ENCODE results near the gene FRMD3. TPM values are rescaled to one million over a fixed set of nuclear protein-coding genes. Genes with fewer than 3 reads are reported as not detected.

FRMD3 gene
- total and polyA plus RNA-seq, 2 donors (not counting 3 experiments of a cell fraction or from before 2014, with no cell fraction given) = 3.0 to 6.1 TPM

DNA sequence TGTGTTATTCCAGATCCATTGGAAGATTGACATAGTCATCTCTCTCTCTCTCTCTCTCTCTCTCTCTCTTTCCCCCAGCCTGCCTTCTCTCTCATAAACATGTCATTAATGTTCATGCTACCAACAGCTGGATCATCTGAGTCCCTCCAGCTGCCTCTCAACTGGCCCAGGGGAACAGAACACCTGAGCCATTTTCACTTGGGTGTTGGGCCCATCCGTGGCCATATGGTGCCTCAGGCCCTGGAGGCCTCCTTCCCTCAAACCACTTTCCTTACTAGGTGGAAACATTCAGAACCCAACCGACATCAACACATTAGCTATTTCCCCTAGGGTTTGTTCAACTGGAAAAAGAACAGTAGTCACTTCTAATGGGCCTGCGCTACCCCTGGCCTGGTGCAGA, 196.2 kb downstream of the FRMD3 start:
- CTCF ChIA-PET = interaction anchor here (0.9 to 6.8 kb wide), 3 partner anchors 8 to 912 kb away, joined by 3 to 58 read pairs (median 10); no protein-coding TSS in a partner anchor
- no peak overlapping the region for H2AFZ ChIP-seq (ENCODE audit: low read depth, low read length)
- H3K9me1 ChIP-seq (replicated peaks; ENCODE audit: control insufficient read depth, extremely low read depth, insufficient read depth, low read length) = no peaks in the 10 kb centered on the region
- BruUV-seq (replicated peaks) = no TSS peak
- DNase-seq (ENCODE audit: low read depth, low spot score) (no peak), FAIRE-seq (no peak)
- H4K20me1 ChIP-seq (replicated peaks; ENCODE audit: control insufficient read depth, extremely low read depth, insufficient read depth, low read length) = no peaks in the 10 kb centered on the region
- H3K27me3 ChIP-seq (ENCODE audit: control insufficient read depth in 2 of 2, insufficient read depth in 2 of 2, low read length in 2 of 2) = no peaks in the 10 kb centered on the region
- intact Hi-C loops (cut with micrococcal nuclease) (no loop called here), dilution Hi-C loops (cut with MboI; ENCODE audit: extremely low pct_ligation_motif_present, low sequenced_read_pairs) (no loop called here)
- H3K9ac ChIP-seq (replicated peaks; ENCODE audit: extremely low read depth, insufficient read depth, low read length) = no peak overlapping the region
- H3K9me3 ChIP-seq (replicated peaks; ENCODE audit: control insufficient read depth, insufficient read depth, low read length) = no peaks in the 10 kb centered on the region
- POLR2A ChIA-PET = no interaction called here
- H3K27ac ChIP-seq (ENCODE audit: insufficient read depth, low read depth, low read length) = no peak overlapping the region
- TF ChIP-seq, protein P1, sequence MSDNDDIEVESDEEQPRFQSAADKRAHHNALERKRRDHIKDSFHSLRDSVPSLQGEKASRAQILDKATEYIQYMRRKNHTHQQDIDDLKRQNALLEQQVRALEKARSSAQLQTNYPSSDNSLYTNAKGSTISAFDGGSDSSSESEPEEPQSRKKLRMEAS (IDR thresholded peaks at IDR 0.05; ENCODE audit: insufficient read depth, insufficient read length) = no peak
- no peak for TF ChIP-seq FOS (IDR thresholded peaks at IDR 0.05; ENCODE audit: borderline replicate concordance, insufficient read depth, low read length)
- TF ChIP-seq POLR2AphosphoS5 (IDR thresholded peaks at IDR 0.05; ENCODE audit: insufficient read depth, low read depth, low read length) = no peak
- TF ChIP-seq MYC (IDR thresholded peaks at IDR 0.05; ENCODE audit: low read depth, low read length) = no peak
- no peak for TF ChIP-seq EZH2 (IDR thresholded peaks at IDR 0.05; ENCODE audit: borderline replicate concordance, low read depth, low read length, severe bottlenecking)
- TF ChIP-seq GATA2 (IDR thresholded peaks at IDR 0.05; ENCODE audit: insufficient read depth, insufficient read length, low read depth, low read length) = no peak
- TF ChIP-seq, protein P2, sequence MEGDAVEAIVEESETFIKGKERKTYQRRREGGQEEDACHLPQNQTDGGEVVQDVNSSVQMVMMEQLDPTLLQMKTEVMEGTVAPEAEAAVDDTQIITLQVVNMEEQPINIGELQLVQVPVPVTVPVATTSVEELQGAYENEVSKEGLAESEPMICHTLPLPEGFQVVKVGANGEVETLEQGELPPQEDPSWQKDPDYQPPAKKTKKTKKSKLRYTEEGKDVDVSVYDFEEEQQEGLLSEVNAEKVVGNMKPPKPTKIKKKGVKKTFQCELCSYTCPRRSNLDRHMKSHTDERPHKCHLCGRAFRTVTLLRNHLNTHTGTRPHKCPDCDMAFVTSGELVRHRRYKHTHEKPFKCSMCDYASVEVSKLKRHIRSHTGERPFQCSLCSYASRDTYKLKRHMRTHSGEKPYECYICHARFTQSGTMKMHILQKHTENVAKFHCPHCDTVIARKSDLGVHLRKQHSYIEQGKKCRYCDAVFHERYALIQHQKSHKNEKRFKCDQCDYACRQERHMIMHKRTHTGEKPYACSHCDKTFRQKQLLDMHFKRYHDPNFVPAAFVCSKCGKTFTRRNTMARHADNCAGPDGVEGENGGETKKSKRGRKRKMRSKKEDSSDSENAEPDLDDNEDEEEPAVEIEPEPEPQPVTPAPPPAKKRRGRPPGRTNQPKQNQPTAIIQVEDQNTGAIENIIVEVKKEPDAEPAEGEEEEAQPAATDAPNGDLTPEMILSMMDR (IDR thresholded peaks at IDR 0.05; ENCODE audit: extremely low read depth in 1 of 2, insufficient read depth in 1 of 2, low read depth in 1 of 2, low read length in 2 of 2) = no peak
- TF ChIP-seq POLR2A (IDR thresholded peaks at IDR 0.05; ENCODE audit: low read depth, low read length) = no peak
- no peak for TF ChIP-seq JUN (IDR thresholded peaks at IDR 0.05; ENCODE audit: borderline replicate concordance, insufficient read depth, insufficient read length, low read depth)
- no peaks in the 10 kb centered on the region for H3K4me1 ChIP-seq (ENCODE audit: control insufficient read depth, extremely low read depth, insufficient read depth, low read length)
- no peak overlapping the region for H3K4me2 ChIP-seq (ENCODE audit: insufficient read depth, low read length)
- H3K36me3 ChIP-seq (ENCODE audit: control insufficient read depth in 2 of 2, extremely low read depth in 1 of 2, insufficient read depth in 2 of 2, low read length in 2 of 2) = no peaks in the 10 kb centered on the region
- H3K79me2 ChIP-seq (ENCODE audit: control insufficient read depth, insufficient read depth, low read length) = no peaks in the 10 kb centered on the region
- no peak overlapping the region for H3K4me3 ChIP-seq (replicated peaks in 1 of 3; ENCODE audit: insufficient read depth in 1 of 3, low read depth in 1 of 3, low read length in 3 of 3)

All from endothelial cell of umbilical vein (primary cell).